ENCODE data around the gene PSMD2. TPM values are rescaled to one million over a fixed set of nuclear protein-coding genes. Genes with fewer than 3 reads are reported as not detected.

PSMD2 gene
- polyA plus RNA-seq, 3 donors: 225 to 235 (median 234) TPM

GRCh38 chr3:184315871-184316661 is 17.0 kb downstream of the PSMD2 start:
- DNase-seq (ENCODE audit: low read depth in 3 of 3, low spot score in 2 of 3): no peak

GRCh38 chr3:184316792-184317191 is 17.8 kb downstream of the PSMD2 start:
- no peak for DNase-seq (ENCODE audit: low read depth in 3 of 3, low spot score in 2 of 3)

GRCh38 chr3:184317201-184317600 is 18.2 kb downstream of the PSMD2 start:
- DNase-seq (ENCODE audit: low read depth in 3 of 3, low spot score in 2 of 3): no peak

- no peak for DNase-seq (ENCODE audit: low read depth in 3 of 3, low spot score in 2 of 3)
Measured at GRCh38 chr3:184320104-184320445, 21.0 kb downstream of the PSMD2 start.

- DNase-seq (ENCODE audit: low read depth in 3 of 3, low spot score in 2 of 3): no peak
Measured at GRCh38 chr3:184321666-184322065, 22.6 kb downstream of the PSMD2 start.

- DNase-seq (ENCODE audit: low read depth in 3 of 3, low spot score in 2 of 3): no peak
Measured at GRCh38 chr3:184322731-184323487, 23.9 kb downstream of the PSMD2 start.

- DNase-seq (ENCODE audit: low read depth in 3 of 3, low spot score in 2 of 3): no peak
Measured at GRCh38 chr3:184323696-184324095, 24.7 kb downstream of the PSMD2 start.

GRCh38 chr3:184325269-184325668 is 26.2 kb downstream of the PSMD2 start:
- DNase-seq (ENCODE audit: low read depth in 3 of 3, low spot score in 2 of 3): no peak

- DNase-seq (ENCODE audit: low read depth in 3 of 3, low spot score in 2 of 3): no peak
Measured at GRCh38 chr3:184325715-184326369, 26.8 kb downstream of the PSMD2 start.

- DNase-seq (ENCODE audit: low read depth in 3 of 3, low spot score in 2 of 3): no peak
Measured at GRCh38 chr3:184327171-184327570, 28.1 kb downstream of the PSMD2 start.

GRCh38 chr3:184328516-184328915 is 29.5 kb downstream of the PSMD2 start:
- no peak for DNase-seq (ENCODE audit: low read depth in 3 of 3, low spot score in 2 of 3)

GRCh38 chr3:184332370-184333090 is 33.5 kb downstream of the PSMD2 start:
- no peak for DNase-seq (ENCODE audit: low read depth in 3 of 3, low spot score in 2 of 3)

- no peak for DNase-seq (ENCODE audit: low read depth in 3 of 3, low spot score in 2 of 3)
Measured at GRCh38 chr3:184333190-184333589, 34.1 kb downstream of the PSMD2 start.

GRCh38 chr3:184333700-184334099 is 34.7 kb downstream of the PSMD2 start:
- DNase-seq (ENCODE audit: low read depth in 3 of 3, low spot score in 2 of 3): no peak

GRCh38 chr3:184334470-184335158 is 35.6 kb downstream of the PSMD2 start:
- no peak for DNase-seq (ENCODE audit: low read depth in 3 of 3, low spot score in 2 of 3)

- no peak for DNase-seq (ENCODE audit: low read depth in 3 of 3, low spot score in 2 of 3)
Measured at GRCh38 chr3:184335291-184335660, 36.2 kb downstream of the PSMD2 start.

GRCh38 chr3:184335661-184336546 is 36.9 kb downstream of the PSMD2 start:
- DNase-seq (ENCODE audit: low read depth in 3 of 3, low spot score in 2 of 3): no peak

- DNase-seq (ENCODE audit: low read depth in 3 of 3, low spot score in 2 of 3): no peak
Measured at GRCh38 chr3:184336547-184337398, 37.7 kb downstream of the PSMD2 start.

- no peak for DNase-seq (ENCODE audit: low read depth in 3 of 3, low spot score in 2 of 3)
Measured at GRCh38 chr3:184337399-184337714, 38.3 kb downstream of the PSMD2 start, which contains the start of gene FAM131A. Gene FAM131A, plus strand, starts transcription at chr3:184337600. Its CDS starts 31 bp downstream, at chr3:184337631.

All from right renal cortex interstitium (tissue), 3 donors.